Measurements from ENCODE around the gene ATP6V1G1. TPM values are rescaled to one million over a fixed set of nuclear protein-coding genes. Genes with fewer than 3 reads are reported as not detected.
A peak's percentile ranks its signal among the peaks of the same experiment; 100 is the strongest.

ATP6V1G1 gene
- total RNA-seq, 1 experiment from 2014 or later = 119 TPM

DNA sequence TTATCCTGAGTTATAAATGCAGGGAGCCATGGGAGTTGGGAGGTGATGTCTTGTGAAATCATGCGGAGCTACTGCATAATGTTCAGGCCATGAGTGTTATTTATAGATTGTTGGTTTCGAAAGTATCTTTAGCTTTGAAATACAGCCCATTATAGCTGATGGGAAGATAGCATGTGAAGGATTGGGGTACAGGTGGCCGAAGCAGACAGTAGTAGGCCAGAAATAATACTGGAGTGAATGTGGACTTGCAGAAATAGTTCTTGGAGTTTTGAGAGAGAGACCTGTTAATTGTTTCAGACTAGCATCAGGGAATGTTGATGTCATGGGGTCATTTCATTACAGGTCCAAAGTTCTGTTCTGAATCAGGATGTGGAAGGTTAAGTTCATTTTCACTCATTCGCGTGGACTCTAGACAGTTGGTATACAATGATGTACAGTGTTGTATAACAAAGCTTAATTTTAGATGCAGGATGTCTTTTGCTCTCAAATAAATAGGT, 3.8 kb downstream of the ATP6V1G1 start:
- Histone ChIP-seq H2AFZ (ENCODE audit: low read length) (no peak overlapping the region), H3K79me1 (ENCODE audit: insufficient read depth, low read depth, low read length, poor library complexity, severe bottlenecking) (peaks cover 9% of the 10 kb centered on the region), H3K23ac (ENCODE audit: insufficient read length, low read depth, low read length) (no peak overlapping the region), H3K4me1 (ENCODE audit: insufficient read depth, low read length) (peaks cover 3% of the 10 kb centered on the region; the same call in 1 of the 2 replicates), H3K27me3 (ENCODE audit: insufficient read depth, low read length) (no peaks in the 10 kb centered on the region), H3K4me2 (ENCODE audit: insufficient read depth, insufficient read length, low read length) (no peak overlapping the region), H2BK120ac (ENCODE audit: low read depth, low read length, poor library complexity, severe bottlenecking) (no peak overlapping the region), H2AK5ac (ENCODE audit: insufficient read length, low read length) (no peak overlapping the region), H3K79me2 (ENCODE audit: insufficient read depth, low read length) (peaks cover 47% of the 10 kb centered on the region), H2BK15ac (ENCODE audit: low read depth, low read length) (no peak overlapping the region), H3K27ac (ENCODE audit: insufficient read length, low read depth, low read length) (no peak overlapping the region), H2BK5ac (ENCODE audit: insufficient read length, low read length) (no peak overlapping the region), H3K18ac (ENCODE audit: insufficient read length, low read depth, low read length) (no peak overlapping the region), H2BK12ac (ENCODE audit: insufficient read length, low read depth, low read length) (no peak overlapping the region), H4K91ac (ENCODE audit: insufficient read length, low read depth, low read length) (no peak overlapping the region), H2BK20ac (ENCODE audit: low read depth, low read length, poor library complexity, severe bottlenecking) (no peak overlapping the region), H4K8ac (replicated peaks; ENCODE audit: insufficient read length, low read depth, low read length) (no peak overlapping the region), H3K14ac (ENCODE audit: insufficient read depth, low read length) (no peak overlapping the region), H3K56ac (ENCODE audit: insufficient read length, low read depth, low read length) (no peak overlapping the region), H4K20me1 (ENCODE audit: control insufficient read depth, insufficient read depth, insufficient read length) (peaks cover 3% of the 10 kb centered on the region), H3K9me3 (ENCODE audit: control insufficient read depth, low read depth, low read length) (no peaks in the 10 kb centered on the region), H3T11ph (ENCODE audit: low read length) (no peak overlapping the region), H4K5ac (ENCODE audit: insufficient read length, low read depth, low read length) (no peak overlapping the region), H3K4ac (ENCODE audit: low read depth, low read length) (no peak overlapping the region), H3K23me2 (ENCODE audit: insufficient read length, low read depth, low read length, poor library complexity, severe bottlenecking) (peaks cover 13% of the 10 kb centered on the region), H3K9ac (ENCODE audit: extremely low read depth, insufficient read length, low read length) (no peak overlapping the region)
- no CpG with 5 or more reads among the region's 5 CpGs for WGBS (ENCODE audit: extremely low coverage, insufficient read length, low lambda C conversion rate)
- Mint-ChIP-seq H3K36me3 (ENCODE audit: insufficient read depth in 1 of 3, low read depth in 3 of 3) (peaks cover 44 to 55% (median 55%) of the 10 kb centered on the region in 3 experiments), H3K9me3 (peaks cover 2 to 3% of the 10 kb centered on the region in 2 experiments; a peak in 1 of 5 replicates), H3K27ac (peak overlapping the region in 2 of 3 experiments; percentile 34 to 55; a peak in 3 of 7 replicates), H3K27me3 (ENCODE audit: low read depth) (no peaks in the 10 kb centered on the region), H3K4me3 (no peak overlapping the region), H3K4me1 (peaks cover 24 to 25% of the 10 kb centered on the region in 2 experiments)
- TF ChIP-seq, protein P1, sequence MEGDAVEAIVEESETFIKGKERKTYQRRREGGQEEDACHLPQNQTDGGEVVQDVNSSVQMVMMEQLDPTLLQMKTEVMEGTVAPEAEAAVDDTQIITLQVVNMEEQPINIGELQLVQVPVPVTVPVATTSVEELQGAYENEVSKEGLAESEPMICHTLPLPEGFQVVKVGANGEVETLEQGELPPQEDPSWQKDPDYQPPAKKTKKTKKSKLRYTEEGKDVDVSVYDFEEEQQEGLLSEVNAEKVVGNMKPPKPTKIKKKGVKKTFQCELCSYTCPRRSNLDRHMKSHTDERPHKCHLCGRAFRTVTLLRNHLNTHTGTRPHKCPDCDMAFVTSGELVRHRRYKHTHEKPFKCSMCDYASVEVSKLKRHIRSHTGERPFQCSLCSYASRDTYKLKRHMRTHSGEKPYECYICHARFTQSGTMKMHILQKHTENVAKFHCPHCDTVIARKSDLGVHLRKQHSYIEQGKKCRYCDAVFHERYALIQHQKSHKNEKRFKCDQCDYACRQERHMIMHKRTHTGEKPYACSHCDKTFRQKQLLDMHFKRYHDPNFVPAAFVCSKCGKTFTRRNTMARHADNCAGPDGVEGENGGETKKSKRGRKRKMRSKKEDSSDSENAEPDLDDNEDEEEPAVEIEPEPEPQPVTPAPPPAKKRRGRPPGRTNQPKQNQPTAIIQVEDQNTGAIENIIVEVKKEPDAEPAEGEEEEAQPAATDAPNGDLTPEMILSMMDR (conservative IDR thresholded peaks at IDR 0.05) = no peak
- DNase-seq = no peak
